PFSK-1 (cell line): ENCODE data around the gene ATP5MK.

Experiments used
- POLR2AphosphoS5 ChIP-seq: IDR thresholded peaks from 2 replicates; pipeline ENCODE4 v1.6.1; 2012; ENCODE audit warnings: low read depth, mild to moderate bottlenecking, control low read depth, low read length, moderate library complexity
- REST ChIP-seq, 2 experiments: IDR thresholded peaks; 2 replicates each; pipeline versions ENCODE4 v1.6.1 to v1.8.0; 2011 to 2012; ENCODE audit warnings: low read depth in 2 of 2, low read length in 2 of 2, control low read depth in 1 of 2, inconsistent platforms in 1 of 2, mild to moderate bottlenecking in 1 of 2, moderate library complexity in 1 of 2; ENCODE audit not compliant: insufficient read depth in 1 of 2

GRCh38 chr10:103395754-103396066, 565 bp downstream of the ATP5MK start:
- TF ChIP-seq POLR2AphosphoS5 (no peak), REST (IDR thresholded peaks at IDR 0.05; ENCODE audit: insufficient read depth in 1 of 2, low read depth in 2 of 2, low read length in 2 of 2) (no peak)
